22Rv1 (cell line): Measurements from ENCODE around the gene SVOPL.

ENCODE experiments used
- CTCF ChIP-seq: fragments of 450-650 bp; IDR thresholded peaks from 2 replicates; pipeline ENCODE4 v1.5.1; 2017; ENCODE audit warnings: mild to moderate bottlenecking
- ZFX ChIP-seq: fragments of 450-650 bp; IDR thresholded peaks from 2 replicates; pipeline ENCODE4 v1.6.1; 2017; ENCODE audit warnings: antibody characterized with exemption, borderline replicate concordance

DNA sequence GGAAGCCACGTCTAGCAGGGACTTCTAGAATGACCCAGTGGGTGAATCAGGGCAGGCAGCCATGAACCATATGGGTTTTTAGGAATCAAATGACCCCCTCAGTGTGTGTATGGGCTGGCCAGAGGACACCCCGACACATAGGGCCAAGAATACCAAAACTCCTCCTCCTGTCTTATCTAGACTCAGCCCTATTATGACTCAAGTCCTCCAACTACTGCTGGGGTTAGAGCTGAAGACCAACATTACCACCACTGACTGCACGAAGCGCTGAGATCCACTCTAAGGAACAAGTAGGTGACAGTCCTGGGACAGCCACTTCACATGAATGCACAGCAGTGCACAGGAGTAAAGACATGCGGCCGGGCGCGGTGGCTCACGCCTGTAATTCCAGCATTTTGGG, 11.5 kb upstream of the SVOPL start:
- TF ChIP-seq CTCF, result no peak
- TF ChIP-seq ZFX, result no peak
